ENCODE measurements around the gene CD38. TPM values are rescaled to one million over a fixed set of nuclear protein-coding genes. Genes with fewer than 3 reads are reported as not detected.
"Not testable (repeated sequence)": the region's sequence is repeated elsewhere in the genome, so short reads cannot be mapped to it uniquely, and the experiment has no call there.

Gene CD38
- total RNA-seq, 1 experiment from 2014 or later = 0.02 TPM

- DNase-seq (ENCODE audit: extremely low read depth, low read depth) = no peak
Observed at GRCh38 chr4:15794905-15795304, 16.8 kb downstream of the CD38 start.

- no peak for DNase-seq (ENCODE audit: extremely low read depth, low read depth)
Observed at GRCh38 chr4:15797320-15797719, 19.2 kb downstream of the CD38 start.

GRCh38 chr4:15799141-15799540 lies 21.0 kb downstream of the CD38 start:
- DNase-seq (ENCODE audit: extremely low read depth, low read depth) = no peak

- no peak for DNase-seq (ENCODE audit: extremely low read depth, low read depth)
Observed at GRCh38 chr4:15799701-15800100, 21.6 kb downstream of the CD38 start.

GRCh38 chr4:15802497-15802896 lies 24.4 kb downstream of the CD38 start:
- not testable (repeated sequence) for DNase-seq (ENCODE audit: extremely low read depth, low read depth)

- peak; percentile 67 for DNase-seq (ENCODE audit: extremely low read depth, low read depth)
Observed at GRCh38 chr4:15805583-15806517, 27.7 kb downstream of the CD38 start.

- DNase-seq (ENCODE audit: extremely low read depth, low read depth) = no peak
Observed at GRCh38 chr4:15809058-15809457, 30.9 kb downstream of the CD38 start.

- DNase-seq (ENCODE audit: extremely low read depth, low read depth) = no peak
Observed at GRCh38 chr4:15809466-15809865, 31.3 kb downstream of the CD38 start.

- no peak for DNase-seq (ENCODE audit: extremely low read depth, low read depth)
Observed at GRCh38 chr4:15811703-15812337, 33.7 kb downstream of the CD38 start.

GRCh38 chr4:15832523-15833451 lies 54.7 kb downstream of the CD38 start:
- no peak for DNase-seq (ENCODE audit: extremely low read depth, low read depth)

GRCh38 chr4:15833801-15834200 lies 55.7 kb downstream of the CD38 start:
- DNase-seq (ENCODE audit: extremely low read depth, low read depth) = no peak

GRCh38 chr4:15836362-15836761 lies 58.2 kb downstream of the CD38 start:
- no peak for DNase-seq (ENCODE audit: extremely low read depth, low read depth)

GRCh38 chr4:15837591-15837990 lies 59.5 kb downstream of the CD38 start:
- DNase-seq (ENCODE audit: extremely low read depth, low read depth) = no peak

GRCh38 chr4:15841194-15841730 lies 63.1 kb downstream of the CD38 start:
- not testable (repeated sequence) for DNase-seq (ENCODE audit: extremely low read depth, low read depth)

GRCh38 chr4:15847746-15848145 lies 69.6 kb downstream of the CD38 start:
- DNase-seq (ENCODE audit: extremely low read depth, low read depth) = no peak

GRCh38 chr4:15848191-15848842 lies 70.2 kb downstream of the CD38 start:
- DNase-seq (ENCODE audit: extremely low read depth, low read depth) = no peak

GRCh38 chr4:15851969-15852368 lies 73.8 kb downstream of the CD38 start:
- DNase-seq (ENCODE audit: extremely low read depth, low read depth) = no peak

GRCh38 chr4:15852524-15852923 lies 74.4 kb downstream of the CD38 start:
- no peak for DNase-seq (ENCODE audit: extremely low read depth, low read depth)

- DNase-seq (ENCODE audit: extremely low read depth, low read depth) = no peak
Observed at GRCh38 chr4:15853345-15853744, 75.2 kb downstream of the CD38 start.
